D721Med (cell line): ENCODE results near the gene STAU1.
"Not testable (repeated sequence)": the region's sequence is repeated elsewhere in the genome, so short reads cannot be mapped to it uniquely, and the experiment has no call there.

ENCODE experiments used
- DNase-seq: peaks from one replicate; pipeline ENCODE4 v3.0.0; 2011; ENCODE audit warnings: low spot score; ENCODE audit not compliant: insufficient read length
- FAIRE-seq: peaks from 2 replicates; lab custom pipeline; 2011; peaks lifted over from hg19 to GRCh38; lab: Jason Lieb, UNC
- TF ChIP-seq, protein P1 (sequence below): IDR thresholded peaks from 2 replicates; pipeline ENCODE4 v1.5.1; 2012; ENCODE audit warnings: mild to moderate bottlenecking, control low read depth; ENCODE audit not compliant: insufficient read depth; ENCODE audit errors: missing control alignments

The STAU1 gene

DNA sequence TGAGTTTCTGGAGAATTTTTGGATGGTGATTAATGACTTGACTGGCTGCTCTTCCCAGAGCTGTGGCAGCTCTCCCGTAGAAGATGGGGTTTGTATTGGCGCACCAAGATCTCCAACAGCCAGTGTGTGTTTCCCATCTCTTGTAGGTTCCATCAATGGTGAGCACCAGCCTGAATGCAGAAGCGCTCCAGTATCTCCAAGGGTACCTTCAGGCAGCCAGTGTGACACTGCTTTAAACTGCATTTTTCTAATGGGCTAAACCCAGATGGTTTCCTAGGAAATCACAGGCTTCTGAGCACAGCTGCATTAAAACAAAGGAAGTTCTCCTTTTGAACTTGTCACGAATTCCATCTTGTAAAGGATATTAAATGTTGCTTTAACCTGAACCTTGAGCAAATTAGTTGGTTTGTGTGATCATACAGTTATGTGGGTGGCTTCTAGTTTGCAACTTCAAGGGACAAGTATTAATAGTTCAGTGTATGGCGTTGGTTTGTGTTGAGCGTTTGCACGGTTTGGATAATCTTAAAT, 91.9 kb downstream of the STAU1 start:
- DNase-seq: no peak
- TF ChIP-seq, protein P1, sequence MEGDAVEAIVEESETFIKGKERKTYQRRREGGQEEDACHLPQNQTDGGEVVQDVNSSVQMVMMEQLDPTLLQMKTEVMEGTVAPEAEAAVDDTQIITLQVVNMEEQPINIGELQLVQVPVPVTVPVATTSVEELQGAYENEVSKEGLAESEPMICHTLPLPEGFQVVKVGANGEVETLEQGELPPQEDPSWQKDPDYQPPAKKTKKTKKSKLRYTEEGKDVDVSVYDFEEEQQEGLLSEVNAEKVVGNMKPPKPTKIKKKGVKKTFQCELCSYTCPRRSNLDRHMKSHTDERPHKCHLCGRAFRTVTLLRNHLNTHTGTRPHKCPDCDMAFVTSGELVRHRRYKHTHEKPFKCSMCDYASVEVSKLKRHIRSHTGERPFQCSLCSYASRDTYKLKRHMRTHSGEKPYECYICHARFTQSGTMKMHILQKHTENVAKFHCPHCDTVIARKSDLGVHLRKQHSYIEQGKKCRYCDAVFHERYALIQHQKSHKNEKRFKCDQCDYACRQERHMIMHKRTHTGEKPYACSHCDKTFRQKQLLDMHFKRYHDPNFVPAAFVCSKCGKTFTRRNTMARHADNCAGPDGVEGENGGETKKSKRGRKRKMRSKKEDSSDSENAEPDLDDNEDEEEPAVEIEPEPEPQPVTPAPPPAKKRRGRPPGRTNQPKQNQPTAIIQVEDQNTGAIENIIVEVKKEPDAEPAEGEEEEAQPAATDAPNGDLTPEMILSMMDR: no peak
- FAIRE-seq: no peak

DNA sequence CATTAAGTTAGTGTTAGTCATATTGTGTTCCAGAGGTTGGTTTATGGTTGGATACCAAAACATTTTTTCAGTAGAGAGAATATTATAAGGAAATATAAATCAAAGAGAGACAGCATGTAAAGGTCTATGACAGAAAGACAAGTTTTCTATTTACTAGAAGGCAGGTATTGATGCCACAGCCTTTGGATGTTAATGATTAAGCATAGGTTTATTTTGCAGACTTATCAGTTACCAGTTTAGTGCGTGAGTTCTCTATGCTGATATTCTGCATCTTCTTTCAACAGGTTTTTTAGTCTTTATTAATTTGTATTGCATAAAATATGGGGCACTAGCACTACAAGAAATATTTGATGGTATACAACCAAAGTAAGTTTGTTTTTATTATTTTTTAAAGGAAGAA, 96.4 kb downstream of the STAU1 start:
- TF ChIP-seq, protein P1: no peak
- DNase-seq: no peak
- no peak for FAIRE-seq

DNA sequence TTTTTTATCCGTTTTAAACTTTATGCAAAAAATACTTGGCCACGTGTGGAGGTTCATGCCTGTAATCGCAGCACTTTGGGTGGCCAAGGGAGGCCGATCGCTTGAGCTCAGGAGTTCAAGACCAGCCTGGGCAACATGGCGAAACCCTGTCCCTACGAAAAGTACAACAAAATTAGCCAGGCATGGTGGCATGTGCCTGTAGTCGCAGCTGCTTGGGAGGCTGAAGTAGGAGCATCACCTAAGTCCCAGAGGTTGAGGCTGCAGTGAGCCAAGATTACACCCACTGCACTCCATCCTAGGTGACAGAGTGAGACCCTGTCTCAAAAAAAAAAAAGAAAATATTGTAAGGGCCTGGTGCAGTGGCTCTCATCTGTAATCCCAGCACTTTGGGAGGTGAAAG, 97.0 kb downstream of the STAU1 start:
- FAIRE-seq (no peak), DNase-seq (no peak)
- TF ChIP-seq, protein P1: no peak

DNA sequence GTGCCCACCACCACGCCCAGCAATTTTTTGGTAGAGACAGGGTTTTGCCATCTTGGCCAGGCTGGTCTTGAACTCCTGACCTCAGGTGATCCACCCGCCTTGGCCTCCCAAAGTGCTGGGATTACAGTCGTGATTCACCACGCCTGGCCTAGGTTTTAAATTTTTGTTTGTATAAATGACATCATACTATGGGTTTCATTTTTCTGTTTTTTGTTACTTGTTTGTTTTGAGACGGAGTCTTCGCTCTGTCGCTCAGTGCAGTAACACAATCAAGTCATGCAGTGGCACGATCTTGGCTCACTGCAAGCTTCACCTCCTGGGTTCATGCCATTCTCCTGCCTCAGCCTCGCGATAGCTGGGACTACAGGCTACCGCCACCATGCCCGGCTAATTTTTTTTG, 105.8 kb downstream of the STAU1 start:
- not testable (repeated sequence) for FAIRE-seq

DNA sequence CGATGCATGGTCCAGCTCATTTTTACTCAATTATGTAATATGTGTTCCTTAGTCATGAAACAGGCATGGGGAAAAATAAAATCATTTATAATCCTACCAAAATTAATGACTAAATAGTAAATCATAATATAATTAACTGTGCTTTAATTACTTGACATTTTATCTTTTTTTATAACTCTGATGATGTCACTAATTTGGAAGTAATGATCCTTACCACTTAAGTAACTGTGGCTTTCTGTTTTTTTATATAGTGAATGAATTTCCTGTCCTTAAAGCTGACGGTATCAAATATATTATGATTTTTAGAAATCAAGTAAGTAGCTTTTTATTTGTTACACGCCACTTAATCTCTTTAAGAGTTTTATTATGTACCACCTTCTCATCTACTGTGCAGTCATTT, 109.8 kb downstream of the STAU1 start:
- FAIRE-seq (no peak), DNase-seq (no peak)
- TF ChIP-seq, protein P1: no peak

More for the DNA sequence above, 105.8 kb downstream of the STAU1 start:
- not testable (repeated sequence) for DNase-seq

DNA sequence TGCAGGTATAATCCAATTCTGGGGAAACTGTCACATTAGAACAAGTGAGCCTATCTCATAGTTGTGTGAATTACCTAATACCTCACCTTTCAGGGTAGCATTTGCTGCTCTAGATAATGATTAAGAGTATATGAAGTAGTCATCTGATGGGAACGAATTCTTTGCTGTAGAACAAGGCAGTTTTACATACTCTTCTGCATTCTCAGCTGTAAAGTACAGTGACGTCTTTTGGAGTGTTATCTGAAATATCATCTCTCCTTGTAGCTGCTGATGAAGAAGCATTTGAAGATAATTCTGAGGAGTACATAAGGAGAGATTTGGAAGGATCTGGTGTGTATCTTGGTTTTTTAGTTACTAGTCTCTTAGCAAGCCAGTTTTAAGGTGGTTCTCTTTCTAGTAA, 113.6 kb downstream of the STAU1 start:
- DNase-seq (no peak), FAIRE-seq (no peak)
- TF ChIP-seq, protein P1: no peak
